PC-3 (cell line): ENCODE data around the gene DEFB110.

Experiments used
- CTCF ChIP-seq: fragments of 300-600 bp; sonication (generic); conservative IDR thresholded peaks from 2 replicates; pipeline ENCODE4 v1.5.1; 2017; ENCODE audit warnings: antibody characterized with exemption, low read depth, mild to moderate bottlenecking, low read length
- EZH2 ChIP-seq: fragments of 300-600 bp; sonication (generic); IDR thresholded peaks from one replicate; pipeline ENCODE4 v1.6.1; 2017; ENCODE audit warnings: antibody characterized with exemption, mild to moderate bottlenecking, low read length; ENCODE audit not compliant: unreplicated experiment
- EZH2phosphoT487 ChIP-seq: fragments of 300-600 bp; sonication (generic); IDR thresholded peaks from 2 replicates; pipeline ENCODE4 v1.6.1; 2018; ENCODE audit warnings: mild to moderate bottlenecking, antibody characterized with exemption, low read length, borderline replicate concordance

GRCh38 chr6:49988900-49989299 lies 32.9 kb downstream of the DEFB110 start:
- TF ChIP-seq CTCF (no peak), EZH2 (no peak), EZH2phosphoT487 (no peak)
